HL-60/S4 (cell line): ENCODE results near the gene FRMD4A.

Experiments
- in situ Hi-C: fragments of 300-500 bp; cut with MboI; formaldehyde crosslinking; loops from 2 replicates; pipeline ENCODE4 v1.14.3; 2022; ENCODE audit warnings: low sequenced_read_pairs

The FRMD4A gene

DNA sequence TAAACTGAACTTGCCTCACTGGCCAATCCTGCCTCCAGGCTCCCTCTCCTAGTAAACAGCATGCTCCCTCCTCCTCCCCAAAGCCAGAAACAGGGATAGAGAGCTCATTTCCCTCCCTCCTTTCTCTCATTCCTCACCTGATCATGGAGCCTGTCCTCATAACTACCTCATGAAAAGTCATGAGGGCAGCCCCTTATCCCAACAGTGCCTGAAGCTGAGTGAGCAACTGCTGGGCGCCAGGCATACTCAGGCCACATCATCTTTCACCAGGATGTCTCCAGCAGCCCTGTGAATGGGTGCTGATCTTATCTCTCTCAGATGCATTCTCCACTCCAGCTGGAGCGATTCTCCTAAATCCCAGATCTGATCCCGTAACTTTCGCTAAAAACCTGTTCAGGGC lies 436.8 kb downstream of the FRMD4A start:
- in situ Hi-C loops: no loop called here

DNA sequence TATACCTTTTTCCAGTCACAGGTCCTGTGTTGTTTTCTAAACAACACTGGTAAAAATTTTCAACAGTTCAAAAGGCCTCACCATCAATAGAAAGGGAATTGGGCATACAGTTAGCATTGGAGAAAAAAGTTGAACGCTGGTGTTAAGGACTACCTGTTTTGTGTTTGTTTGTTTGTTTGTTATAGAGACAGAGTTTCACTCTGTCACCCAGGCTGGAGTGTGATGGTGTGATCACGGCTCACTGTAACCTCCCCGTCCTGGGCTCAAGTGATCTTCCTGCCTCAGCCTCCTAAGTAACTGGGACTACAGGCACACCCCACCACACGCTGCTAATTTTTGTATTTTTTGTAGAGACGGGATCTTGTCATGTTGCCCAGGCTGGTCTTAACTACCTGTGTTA lies 437.9 kb downstream of the FRMD4A start:
- in situ Hi-C loops: no loop called here

DNA sequence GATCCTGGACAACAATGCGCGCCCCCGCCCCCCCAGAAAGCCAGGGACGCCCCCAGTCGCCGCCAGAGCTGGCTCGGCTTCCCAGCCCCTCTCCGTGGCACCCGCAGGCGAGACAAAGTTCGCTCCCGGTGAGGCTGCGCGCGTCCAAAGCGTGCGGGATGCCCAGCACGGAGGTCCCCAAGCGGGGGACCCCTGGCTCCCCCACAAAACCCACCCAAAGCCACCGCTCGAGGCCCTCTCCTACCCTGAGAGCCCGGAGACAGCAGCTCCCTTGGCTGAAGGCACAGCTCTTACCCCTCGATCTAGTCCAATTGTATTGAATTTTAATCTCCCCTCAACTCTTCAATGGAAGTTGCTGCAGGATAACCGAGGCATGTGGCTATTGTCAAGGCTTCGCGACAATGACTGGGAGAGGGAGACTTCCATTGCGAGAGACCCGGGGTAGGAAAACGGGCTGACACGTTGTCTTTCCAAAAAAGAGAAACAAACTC lies 438.7 kb downstream of the FRMD4A start:
- in situ Hi-C loops: no loop called here

DNA sequence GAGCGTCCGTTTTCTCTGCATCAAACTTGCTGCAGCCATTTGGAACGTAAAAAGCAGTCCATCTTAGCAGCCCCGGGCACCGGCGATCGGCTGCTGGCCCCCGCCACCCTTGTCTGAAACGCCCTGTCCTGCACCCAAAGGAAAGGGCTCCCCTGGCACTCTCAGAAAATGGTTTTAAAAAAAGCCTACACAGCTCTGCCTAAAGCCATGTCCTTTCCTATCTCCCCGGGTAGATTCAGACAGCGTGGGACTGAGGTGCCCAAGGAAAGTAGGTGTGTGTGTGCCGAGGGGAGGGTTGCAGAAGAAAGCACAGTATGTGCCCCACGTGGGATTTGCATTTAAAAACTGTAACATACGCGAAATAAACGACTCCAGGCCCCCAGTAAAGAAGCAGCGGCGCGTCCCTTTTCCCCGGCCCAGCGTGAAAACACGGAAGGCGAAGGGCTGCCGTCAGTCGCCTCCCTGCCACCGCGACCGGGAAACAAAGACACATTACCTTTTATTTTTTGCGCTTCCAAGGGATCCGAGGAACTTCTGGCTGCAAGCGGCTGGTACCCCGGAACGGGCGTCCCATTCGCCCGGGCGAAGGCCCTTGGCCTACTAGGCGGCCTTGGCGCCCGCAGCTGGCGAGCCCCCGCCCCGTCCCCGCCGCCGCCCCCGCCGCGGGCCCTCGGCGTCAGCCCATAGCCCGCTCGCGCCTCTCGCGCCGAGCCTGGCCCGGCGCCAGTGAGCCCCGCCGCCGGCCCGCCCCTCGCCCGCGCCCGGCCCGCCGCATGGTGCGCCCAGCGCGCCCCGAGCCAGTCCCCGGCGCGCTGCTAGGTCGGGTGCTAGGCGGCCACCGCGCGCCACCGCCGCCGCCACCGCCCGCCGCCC lies 439.4 kb downstream of the FRMD4A start:
- in situ Hi-C loops: no loop called here

DNA sequence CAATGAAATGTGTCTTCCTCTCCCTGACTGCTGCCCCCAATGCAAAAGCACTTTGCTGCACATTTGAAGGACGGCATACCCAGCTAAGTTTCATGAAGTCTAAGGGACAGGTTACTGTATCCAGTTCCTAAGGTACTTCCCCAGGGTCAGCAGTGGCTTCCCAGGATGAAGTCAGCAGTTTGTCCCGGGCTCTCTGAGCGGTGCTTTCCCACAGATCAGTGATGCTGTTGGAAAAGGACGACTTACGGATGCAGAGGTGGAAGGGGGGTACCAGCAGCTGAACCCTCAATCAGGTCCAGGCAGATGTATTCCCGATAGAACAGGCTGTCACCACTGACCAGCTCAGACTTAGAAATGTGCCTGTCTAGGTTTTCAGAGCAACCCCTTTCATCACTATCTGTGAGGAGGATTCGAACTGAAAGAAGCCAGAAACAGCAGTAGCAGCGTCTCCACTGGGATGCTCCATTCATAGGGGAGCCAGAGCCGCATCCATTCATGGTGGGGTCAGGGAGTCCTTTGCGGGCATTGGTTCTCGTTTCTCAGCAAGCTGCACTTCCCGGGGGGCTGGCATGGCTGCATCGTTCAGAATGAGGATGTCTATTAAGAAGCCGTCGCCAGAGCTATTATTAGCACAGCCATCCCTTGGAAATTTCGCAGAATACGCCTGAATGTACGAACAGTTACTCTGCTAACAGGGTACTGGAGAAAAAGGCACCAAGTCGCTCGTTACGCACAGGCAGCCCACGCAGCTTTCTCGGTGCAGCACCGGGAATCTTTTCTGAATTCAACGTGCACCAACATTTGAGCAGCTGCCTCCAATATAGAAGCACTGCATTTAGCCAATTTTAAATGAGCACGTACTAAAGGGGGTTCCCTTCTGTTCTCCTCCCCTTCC lies 440.2 kb downstream of the FRMD4A start:
- in situ Hi-C loops: no loop called here

DNA sequence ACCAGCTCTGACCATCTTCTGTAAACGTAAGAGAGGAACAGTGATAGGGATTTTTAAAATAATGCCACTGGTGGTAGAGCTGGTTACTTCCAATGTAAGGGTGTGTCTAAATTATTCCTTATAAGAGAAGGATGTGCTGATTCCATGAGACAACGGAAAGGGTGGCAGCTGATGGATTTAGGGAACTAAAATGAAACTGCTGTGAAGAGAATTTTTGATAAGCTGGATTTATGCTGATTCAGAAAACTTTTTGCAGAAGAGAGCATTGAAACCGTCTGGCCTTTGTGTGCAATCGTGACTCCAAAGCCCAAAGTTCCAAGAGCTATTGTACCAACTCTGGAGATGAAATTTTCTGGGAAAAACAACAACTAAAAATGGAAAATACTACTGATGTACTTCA lies 443.0 kb downstream of the FRMD4A start:
- in situ Hi-C loops: no loop called here

DNA sequence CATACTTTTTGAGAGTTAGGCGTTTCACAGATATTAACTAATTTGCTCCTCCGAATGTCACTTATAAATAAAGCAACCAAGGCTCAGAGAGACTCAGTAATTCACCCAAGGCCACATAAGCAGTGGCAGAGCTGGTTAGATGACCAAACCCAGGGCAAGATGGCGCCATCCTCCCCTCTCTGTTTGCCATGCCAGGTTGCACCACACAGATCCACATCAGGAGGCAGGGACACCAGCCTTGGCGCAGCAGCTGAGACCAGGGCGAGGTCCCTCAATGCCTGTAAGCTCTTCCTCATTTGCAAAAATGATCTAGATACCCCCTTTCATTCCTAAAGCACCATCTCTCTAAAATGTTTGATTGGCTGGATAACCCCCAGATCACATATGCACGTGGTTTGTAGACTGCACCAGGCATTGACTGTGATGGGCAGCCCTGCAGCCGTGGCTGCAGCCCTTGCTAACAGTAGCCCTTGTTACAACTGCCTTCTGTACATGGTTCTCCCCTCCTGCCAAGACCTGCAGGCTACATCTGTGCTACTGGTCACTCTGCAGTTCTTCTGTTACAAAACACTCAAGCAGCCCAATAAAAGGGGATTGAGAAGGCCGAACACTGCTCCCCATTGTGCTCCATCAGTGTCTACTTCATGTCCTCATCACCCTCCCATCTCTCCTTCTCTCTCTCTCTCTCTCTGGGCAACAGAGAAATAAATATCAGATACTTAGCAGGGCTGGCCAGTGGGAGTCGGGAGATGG lies 445.3 kb downstream of the FRMD4A start:
- in situ Hi-C loops: no loop called here

DNA sequence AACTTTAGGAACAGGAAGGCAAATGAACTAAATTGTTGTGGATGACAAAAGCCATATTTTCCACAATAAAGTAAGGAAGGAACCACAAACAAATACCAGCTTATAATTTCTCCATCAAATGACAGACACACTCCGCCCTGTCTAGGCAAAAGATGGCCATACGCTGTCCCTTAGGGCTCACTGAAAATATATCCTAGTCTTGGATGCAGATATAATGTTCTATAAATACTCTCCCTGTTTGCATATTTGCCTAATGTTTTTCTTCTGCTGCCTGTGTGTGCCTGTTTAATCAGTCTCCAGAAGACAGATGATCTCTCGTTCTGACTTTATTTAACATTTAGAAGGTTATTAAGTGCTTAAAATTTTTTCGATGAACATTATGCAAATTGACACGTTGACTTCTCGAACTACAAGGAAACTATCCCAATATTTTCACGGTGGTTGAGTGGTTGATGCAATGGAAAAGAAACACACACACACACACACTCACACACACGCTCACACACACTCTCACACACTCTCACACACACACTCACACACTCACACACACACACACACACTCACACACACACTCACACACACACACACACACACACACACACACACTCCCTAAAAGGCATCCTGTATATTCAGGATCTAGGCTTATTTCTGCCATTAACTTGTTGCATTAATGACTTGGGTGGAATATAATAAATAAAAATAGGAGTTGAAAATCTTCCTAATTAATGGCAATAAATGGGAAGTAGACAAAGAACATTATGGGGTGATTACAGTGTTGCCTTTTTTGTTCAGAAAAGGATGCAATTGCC lies 446.9 kb downstream of the FRMD4A start:
- in situ Hi-C loops: no loop called here

DNA sequence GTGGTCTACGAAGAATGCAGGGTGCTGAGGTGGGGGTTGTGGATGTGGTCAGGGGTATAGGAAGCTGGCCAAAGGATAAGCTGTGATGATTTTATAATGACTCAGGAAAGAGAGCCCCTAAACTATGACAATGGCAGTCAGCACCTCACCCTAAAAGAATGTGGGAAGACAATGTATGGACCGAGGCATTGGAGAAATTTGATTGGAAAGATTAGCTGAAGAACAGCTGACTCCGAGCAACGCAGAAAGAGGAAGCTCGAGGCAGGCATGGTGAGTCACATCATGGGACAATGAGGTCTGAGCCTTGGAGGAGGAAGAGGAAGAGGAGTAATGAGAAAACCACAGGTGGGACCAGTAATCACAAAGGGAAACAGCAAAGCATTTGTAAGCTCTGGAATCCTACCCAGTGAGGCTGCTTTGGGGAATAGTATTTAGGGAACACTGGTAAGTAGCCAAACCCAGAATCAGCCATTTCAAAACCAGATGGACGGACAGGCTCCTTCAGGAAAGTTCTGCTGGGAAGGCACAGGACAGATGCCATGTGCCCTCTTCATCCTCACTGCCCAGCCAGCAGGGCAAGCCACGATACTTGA lies 448.5 kb downstream of the FRMD4A start:
- in situ Hi-C loops: no loop called here

DNA sequence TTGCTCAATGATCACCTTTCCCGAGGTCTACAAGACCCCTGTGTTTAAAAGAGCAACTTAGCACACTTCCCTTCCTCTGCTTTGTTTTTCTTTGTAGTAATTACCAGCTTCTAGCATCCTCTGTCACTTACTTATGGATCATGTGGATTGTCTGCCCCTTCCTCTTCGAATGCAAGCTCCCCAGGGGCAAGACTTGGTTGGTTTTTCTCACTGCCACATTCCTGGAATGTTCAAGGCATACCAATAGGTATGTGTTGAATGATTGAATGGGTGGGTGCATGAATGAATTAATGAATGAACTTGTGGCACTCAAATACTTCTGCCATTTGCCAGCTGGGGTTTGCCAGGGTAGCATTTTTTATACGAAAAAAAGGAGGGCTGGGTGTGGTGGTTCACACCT lies 450.0 kb downstream of the FRMD4A start:
- in situ Hi-C loops: no loop called here

DNA sequence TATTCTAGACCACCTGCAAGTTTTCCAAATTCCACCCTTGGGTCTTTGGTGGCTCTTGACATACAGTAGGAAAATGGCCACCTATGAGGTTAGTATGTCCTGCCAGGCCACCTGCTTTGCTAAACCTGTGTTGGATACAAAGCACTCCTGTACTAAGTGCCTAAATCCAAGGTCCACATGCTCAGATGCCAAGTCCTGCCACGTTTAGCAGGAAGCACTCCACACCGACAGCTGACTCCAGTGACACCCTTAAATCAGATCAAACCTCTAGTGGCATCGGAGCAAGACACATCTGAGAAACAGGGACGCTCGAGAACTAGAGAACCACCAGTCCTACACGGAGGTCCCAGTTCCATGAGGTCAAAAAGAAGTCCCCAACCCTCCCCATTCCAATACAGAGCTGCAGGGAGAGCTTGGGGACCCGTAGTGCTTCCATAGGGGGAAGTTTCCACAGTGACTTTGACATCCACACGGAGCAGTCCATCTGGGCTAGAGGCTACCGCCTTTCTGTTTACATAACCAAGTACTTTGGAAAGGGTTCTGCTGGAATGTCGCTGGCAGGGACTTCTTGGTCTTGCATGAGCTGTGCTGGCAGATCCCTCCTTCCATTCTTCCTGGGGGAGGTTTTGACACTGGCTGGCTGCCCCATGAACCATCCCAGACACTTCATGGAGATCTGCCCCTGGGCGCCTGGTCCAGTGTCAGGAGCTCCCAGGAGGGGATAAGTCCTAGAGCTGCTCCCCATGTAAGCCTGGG lies 453.4 kb downstream of the FRMD4A start:
- in situ Hi-C loops: no loop called here

DNA sequence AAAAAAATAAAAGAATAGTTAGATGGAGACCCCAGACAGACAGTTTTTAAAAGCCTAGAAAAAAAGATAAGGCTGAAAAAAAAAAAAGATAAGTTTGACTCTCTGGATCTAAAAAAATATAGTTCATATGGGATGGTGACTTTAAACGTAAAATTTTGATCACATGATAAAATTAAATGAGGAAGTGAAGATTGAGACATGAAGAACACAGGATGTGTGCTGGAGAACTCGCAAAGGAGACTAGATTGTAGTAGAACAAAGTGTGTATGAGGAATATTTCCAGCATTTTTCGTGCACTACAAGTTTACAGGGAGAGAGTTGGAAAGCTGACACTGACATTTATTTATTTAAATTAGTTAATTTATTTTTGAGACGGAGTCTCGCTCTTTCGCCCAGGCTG lies 457.5 kb downstream of the FRMD4A start:
- in situ Hi-C loops: no loop called here

DNA sequence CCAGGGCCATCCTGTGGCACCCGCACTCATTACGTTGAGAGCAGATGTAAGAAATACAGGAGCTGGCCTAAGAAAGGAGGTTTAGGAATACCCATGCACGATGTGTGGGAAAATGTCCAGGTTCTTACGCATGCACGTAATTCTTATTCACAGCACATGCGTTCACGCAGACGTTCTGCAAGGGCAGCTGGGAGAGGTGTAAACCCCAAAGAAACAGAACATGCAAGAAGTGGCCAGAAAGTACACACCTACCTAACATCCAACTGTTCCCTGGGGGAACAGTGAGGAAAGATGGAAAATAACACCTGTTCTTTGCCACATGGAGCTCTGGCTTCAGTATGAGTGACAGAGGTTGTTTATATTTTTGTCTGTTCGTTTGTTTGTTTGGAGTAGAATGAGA lies 458.3 kb downstream of the FRMD4A start:
- in situ Hi-C loops: no loop called here

DNA sequence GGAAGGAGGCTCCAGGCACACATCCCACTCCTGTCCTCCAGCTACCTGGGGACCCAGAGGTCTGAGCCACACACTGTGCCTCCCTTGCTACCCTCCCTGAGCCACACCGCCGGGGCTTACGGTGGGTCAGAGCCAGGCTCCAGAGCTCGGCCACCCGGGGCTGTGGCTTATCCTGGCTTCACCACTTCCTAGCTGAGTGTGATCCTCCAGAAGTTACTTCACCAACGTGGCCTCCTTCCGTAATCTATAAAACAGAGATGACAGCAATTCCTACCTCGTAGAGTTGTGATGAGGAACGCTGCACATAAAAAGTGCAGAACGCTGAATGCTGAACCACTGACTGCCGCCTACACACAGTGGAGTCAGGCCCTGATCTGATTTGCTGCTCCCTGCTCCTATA lies 458.9 kb downstream of the FRMD4A start:
- in situ Hi-C loops: no loop called here

DNA sequence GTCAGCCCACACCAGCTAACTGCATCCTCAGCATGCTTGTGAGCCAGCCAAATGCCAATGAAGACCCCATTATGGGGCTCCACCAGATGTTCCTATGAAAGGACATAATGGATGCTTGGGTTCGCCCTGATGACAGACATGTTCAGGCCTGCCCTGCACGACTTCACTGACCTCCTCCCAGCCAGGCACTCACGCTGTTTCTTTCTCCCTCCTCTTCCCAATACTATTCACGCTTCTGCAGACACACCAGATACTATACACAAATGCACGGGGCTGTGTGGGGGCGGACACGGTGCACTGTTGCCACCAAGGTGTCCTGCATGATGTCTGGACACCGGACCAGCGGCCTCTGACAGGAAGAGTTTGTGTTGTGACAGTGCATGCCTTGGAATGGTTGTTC lies 459.7 kb downstream of the FRMD4A start:
- in situ Hi-C loops: no loop called here

DNA sequence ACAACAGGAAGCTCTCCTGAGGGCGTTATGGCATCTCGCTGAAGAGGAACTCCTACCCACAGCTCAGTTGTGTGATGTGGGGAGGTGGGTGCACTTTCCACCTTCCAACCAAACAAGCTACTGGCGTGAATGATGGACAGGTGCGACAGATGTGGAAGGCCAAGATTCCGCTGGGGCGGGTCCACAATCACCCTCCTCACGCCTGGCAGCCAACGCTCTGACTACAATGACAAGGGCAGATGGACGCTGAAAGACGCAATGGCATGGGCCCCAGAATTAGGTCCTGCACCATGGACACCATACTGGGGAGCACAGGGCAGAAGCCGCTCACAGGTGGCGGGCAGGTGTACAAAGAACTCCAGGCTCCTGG lies 461.4 kb downstream of the FRMD4A start:
- in situ Hi-C loops: no loop called here

DNA sequence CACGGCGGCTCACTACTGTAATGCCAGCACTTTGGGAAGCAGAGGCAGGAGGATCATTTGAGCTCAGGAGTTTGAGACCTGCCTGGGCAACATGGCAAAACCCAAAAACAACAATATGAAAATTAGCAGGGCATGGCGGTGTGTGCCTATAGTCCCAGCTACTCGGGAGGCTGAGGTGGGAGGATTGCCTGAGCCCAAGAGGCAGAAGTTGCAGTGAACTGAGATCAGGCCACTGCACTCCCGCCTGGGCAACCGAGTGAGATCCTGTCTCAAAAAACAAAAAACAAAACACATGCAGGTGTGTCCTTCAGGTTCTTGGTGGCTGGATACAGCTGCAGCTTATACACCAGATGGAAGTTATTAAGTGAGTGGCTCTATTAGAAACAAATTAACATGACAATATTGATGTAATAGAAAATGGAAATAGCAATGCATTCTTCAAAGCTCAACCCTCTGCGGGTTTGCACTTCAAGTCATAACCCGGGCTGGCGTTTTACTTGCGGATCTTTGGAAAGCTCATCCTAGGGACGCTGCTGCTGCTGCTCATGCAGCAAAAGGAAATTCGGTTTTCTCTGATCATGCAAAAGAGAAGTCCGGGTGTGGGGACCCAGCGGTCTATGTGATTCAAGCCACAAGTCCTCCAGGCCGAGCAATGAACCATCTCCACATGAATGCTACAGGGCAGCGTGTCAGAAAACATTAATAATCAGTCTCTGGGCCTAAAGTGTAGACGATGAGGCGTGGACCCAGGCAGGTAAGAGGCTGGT lies 462.0 kb downstream of the FRMD4A start:
- in situ Hi-C loops: no loop called here

DNA sequence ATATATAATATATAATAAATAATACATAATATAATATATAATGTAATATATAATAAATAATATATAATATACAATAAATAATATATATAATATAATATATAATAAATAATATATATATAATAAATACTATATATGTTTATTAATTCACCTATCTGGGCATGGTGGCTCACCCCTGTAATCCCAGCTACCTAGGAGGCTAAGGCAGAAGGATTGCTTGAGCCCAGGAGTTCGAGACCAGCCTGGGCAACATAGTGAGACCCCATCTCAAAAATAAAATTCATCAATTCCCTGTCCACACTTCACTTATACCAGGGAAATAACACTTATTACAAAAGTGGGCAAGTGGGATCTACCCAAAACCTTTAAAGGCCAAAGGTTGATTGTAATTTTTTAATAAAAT lies 462.9 kb downstream of the FRMD4A start:
- in situ Hi-C loops: no loop called here
